ENCODE results near the gene PTGES2.

- TF ChIP-seq CTCF (conservative IDR thresholded peaks at IDR 0.05; ENCODE audit: low read length) (peak; percentile 100), EZH2phosphoT487 (IDR thresholded peaks at IDR 0.05; ENCODE audit: borderline replicate concordance, low read depth, low read length) (no peak)
These were observed 9.7 kb downstream of the PTGES2 start for GRCh38 chr9:128117613-128118471.
